Osteocyte (in vitro differentiated cells): ENCODE data around the gene SVIP. TPM values are rescaled to one million over a fixed set of nuclear protein-coding genes. Genes with fewer than 3 reads are reported as not detected.
A peak's percentile ranks its signal among the peaks of the same experiment; 100 is the strongest.

Experiments
- DNase-seq: peaks from one replicate; pipeline ENCODE4 v3.0.0; 2021; ENCODE audit warnings: mixed read lengths; ENCODE audit not compliant: unreplicated experiment; ENCODE audit errors: extremely low spot score
- H3K27ac Mint-ChIP-seq: one replicate; pipeline ENCODE4 v1.8.0; 2021; ENCODE audit warnings: mild to moderate bottlenecking, mixed read lengths; ENCODE audit not compliant: unreplicated experiment
- H3K27me3 Mint-ChIP-seq: one replicate; pipeline ENCODE4 v1.8.0; 2021; ENCODE audit warnings: mixed read lengths; ENCODE audit not compliant: unreplicated experiment
- H3K36me3 Mint-ChIP-seq: one replicate; pipeline ENCODE4 v1.8.0; 2021; ENCODE audit warnings: mixed read lengths; ENCODE audit not compliant: unreplicated experiment
- H3K4me1 Mint-ChIP-seq: one replicate; pipeline ENCODE4 v1.8.0; 2021; ENCODE audit warnings: mixed read lengths; ENCODE audit not compliant: unreplicated experiment
- H3K4me3 Mint-ChIP-seq: one replicate; pipeline ENCODE4 v1.8.0; 2021; ENCODE audit warnings: mild to moderate bottlenecking, moderate library complexity, mixed read lengths; ENCODE audit not compliant: unreplicated experiment
- H3K9me3 Mint-ChIP-seq: one replicate; pipeline ENCODE4 v1.8.0; 2021; ENCODE audit warnings: mixed read lengths; ENCODE audit not compliant: unreplicated experiment
- CTCF ChIP-seq: fragments of 200-600 bp; sonication (generic); IDR thresholded peaks from 2 replicates; pipeline ENCODE4 v1.5.0; 2021; ENCODE audit warnings: antibody characterized with exemption, mild to moderate bottlenecking, moderate library complexity
- long read RNA-seq: library from polyadenylated mRNA; unstranded; transcript quantifications from one replicate; pipeline ENCODE4 v2.0.0, GENCODE V29; 2021
- total RNA-seq: library from RNA; stranded (reverse); gene quantifications from 2 replicates; pipeline ENCODE4 v1.2.1, GENCODE V29; 2021

Gene SVIP, protein sequence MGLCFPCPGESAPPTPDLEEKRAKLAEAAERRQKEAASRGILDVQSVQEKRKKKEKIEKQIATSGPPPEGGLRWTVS
- 8.4 and 12.1 TPM in 2 replicates for total RNA-seq
- long read RNA-seq, full-length matches to known transcripts: 10 of 12 reads
- long read RNA-seq, partial matches to known transcripts: 0 of 12 reads
- long read RNA-seq, other reads (novel, unspliced or antisense): 2 of 12 reads

- TF ChIP-seq CTCF: peak; percentile 68
- no peaks in the 10 kb centered on the region for H3K9me3 Mint-ChIP-seq
- H3K27me3 Mint-ChIP-seq: no peaks in the 10 kb centered on the region
- peak within 1 kb of the TSS; percentile 68 for H3K27ac Mint-ChIP-seq
- peaks cover 8% of the 10 kb centered on the region for H3K4me1 Mint-ChIP-seq
- peak; percentile 97 for DNase-seq
- H3K36me3 Mint-ChIP-seq: no peaks in the 10 kb centered on the region
- peak within 1 kb of the TSS; percentile 87 for H3K4me3 Mint-ChIP-seq
Measured at GRCh38 chr11:22829231-22830081, at the start of gene SVIP. Gene SVIP (minus strand): TSS chr11:22829801. CDS start chr11:22829748, 53 bp downstream.

DNA sequence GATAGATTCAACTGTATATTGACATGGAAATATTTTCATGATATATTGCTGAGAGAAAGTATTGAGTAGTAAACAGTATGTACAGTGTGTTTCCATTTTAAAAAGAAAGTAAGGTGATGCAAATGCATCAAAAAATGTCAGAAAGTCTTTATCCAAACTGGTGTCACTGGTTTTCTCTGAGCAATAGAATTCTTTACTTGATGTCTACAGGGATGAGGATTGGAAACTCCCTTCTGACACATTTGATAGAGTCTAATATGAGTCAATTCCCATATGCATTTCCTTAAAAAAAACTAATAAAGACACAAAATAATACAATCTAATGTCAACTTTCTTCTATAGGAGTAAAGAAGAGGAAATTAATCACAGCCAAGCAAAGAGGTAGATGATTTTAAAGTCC lies 49.0 kb upstream of the SVIP start:
- no peaks in the 10 kb centered on the region for H3K36me3 Mint-ChIP-seq
- no peak for TF ChIP-seq CTCF

DNA sequence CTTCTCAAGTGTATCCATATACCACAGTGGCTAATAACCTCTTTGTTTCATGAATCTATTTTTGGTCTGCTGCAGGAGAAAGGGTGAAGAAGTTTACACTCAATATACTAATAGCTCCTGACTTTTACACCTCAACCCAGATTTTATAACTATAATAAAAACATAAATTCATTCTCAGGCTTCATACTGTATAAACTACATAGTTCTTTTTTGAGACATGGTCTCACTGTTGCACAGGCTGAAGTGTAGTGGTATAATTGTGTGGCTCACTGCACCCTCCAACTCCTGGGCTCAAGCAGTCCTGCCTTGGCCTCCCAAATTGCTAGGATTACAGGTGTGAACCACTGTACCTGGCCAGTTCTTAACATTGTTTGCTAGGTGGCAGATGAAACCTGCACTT lies 48.4 kb upstream of the SVIP start:
- H3K4me3 Mint-ChIP-seq: no peak overlapping the region
- H3K36me3 Mint-ChIP-seq: no peaks in the 10 kb centered on the region
- no peak overlapping the region for H3K27ac Mint-ChIP-seq
- H3K4me1 Mint-ChIP-seq: peaks cover 19% of the 10 kb centered on the region
- no peaks in the 10 kb centered on the region for H3K9me3 Mint-ChIP-seq
- no peaks in the 10 kb centered on the region for H3K27me3 Mint-ChIP-seq
- no peak for TF ChIP-seq CTCF
- DNase-seq: no peak

More for the DNA sequence above, 49.0 kb upstream of the SVIP start:
- no peak for DNase-seq
- Mint-ChIP-seq H3K27me3 (no peaks in the 10 kb centered on the region), H3K27ac (no peak overlapping the region), H3K4me3 (no peak overlapping the region), H3K4me1 (peaks cover 21% of the 10 kb centered on the region), H3K9me3 (no peaks in the 10 kb centered on the region)

DNA sequence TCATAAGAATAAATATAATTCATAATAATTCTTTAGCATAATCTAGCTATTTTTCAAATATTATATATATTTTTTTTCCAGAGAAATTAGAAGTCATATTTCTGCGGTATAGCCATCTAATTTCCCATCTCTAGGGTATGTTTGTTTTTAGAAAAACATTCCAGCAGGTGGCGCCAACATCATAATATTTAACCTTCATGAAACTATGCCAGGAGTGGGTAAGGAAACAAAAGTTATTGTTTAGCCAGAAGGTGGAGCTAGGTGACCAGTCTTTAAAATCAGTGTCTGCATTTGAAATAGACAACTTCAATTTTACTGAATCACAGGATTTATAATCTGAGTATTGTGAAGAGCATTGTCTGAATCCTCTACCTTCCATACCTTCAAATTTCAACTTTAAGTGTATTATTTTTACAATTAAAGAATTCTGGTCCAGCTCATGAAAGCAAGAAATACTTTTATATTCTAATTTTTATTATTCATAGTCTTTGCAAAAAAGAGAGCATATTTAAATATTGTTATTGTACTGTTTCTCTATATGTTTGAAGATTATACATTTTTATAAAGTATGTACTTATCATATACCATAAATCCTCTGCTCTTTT lies 46.4 kb upstream of the SVIP start:
- Mint-ChIP-seq H3K4me3 (no peak overlapping the region), H3K27ac (no peak overlapping the region), H3K9me3 (no peaks in the 10 kb centered on the region), H3K36me3 (no peaks in the 10 kb centered on the region), H3K27me3 (no peaks in the 10 kb centered on the region), H3K4me1 (peaks cover 17% of the 10 kb centered on the region)
- peak; percentile 91 for TF ChIP-seq CTCF
- peak; percentile 86 for DNase-seq

DNA sequence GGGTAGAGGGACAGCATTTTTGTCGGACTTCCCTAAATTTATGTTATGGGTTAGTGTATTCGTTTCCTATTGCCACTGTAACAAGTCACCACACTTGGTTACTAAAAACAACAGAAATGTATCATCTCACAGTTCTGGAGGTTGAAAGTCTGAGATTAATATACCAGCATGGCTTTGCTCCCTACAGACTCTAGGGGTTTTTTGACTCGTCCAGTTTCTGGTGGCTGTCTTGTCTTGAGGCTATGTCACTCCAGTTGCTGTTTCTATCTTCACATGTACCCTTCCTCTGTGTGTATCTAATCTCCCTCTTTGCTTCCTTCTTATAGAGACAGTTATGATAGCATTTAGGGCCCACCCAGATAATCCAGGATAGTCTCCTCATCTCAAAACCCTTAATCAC lies 39.7 kb upstream of the SVIP start:
- H3K4me1 Mint-ChIP-seq: no peaks in the 10 kb centered on the region
- H3K36me3 Mint-ChIP-seq: no peaks in the 10 kb centered on the region
- DNase-seq: no peak
- no peak overlapping the region for H3K27ac Mint-ChIP-seq
- no peak overlapping the region for H3K4me3 Mint-ChIP-seq
- H3K27me3 Mint-ChIP-seq: peaks cover 2% of the 10 kb centered on the region
- H3K9me3 Mint-ChIP-seq: no peaks in the 10 kb centered on the region
- no peak for TF ChIP-seq CTCF
